K562 (cell line): ENCODE data around the gene ARID4B. TPM values are rescaled to one million over a fixed set of nuclear protein-coding genes. Genes with fewer than 3 reads are reported as not detected.
"Not testable (repeated sequence)": the region's sequence is repeated elsewhere in the genome, so short reads cannot be mapped to it uniquely, and the experiment has no call there.

Experiments used
- ATAC-seq: fragments of 200-7000 bp; cut with Tn5 transposase; 3 replicates; pipeline ENCODE4 v1.9.1; 2020; ENCODE audit warnings: moderate library complexity
- BruUV-seq: library from RNA; stranded (reverse); fragments of 400-500 nt; replicated peaks from 2 replicates; lab custom pipeline; 2021; lab: Mats Ljungman, UMichigan
- CTCF ChIA-PET: fragments of 300-600 bp; formaldehyde crosslinking; extraction: SDS; loops from one replicate; lab custom pipeline; 2021; ENCODE audit warnings: low intra/inter-chr PET ratio; lab: Yijun Ruan, JAX
- POLR2A ChIA-PET: fragments of 300-600, 350-650 bp; sonication (Branson Sonifier 250); formaldehyde crosslinking; extraction: SDS; loops from one replicate; lab custom pipeline; 2021; ENCODE audit warnings: antibody characterized with exemption, inconsistent platforms; lab: Yijun Ruan, JAX
- DNase-seq, 4 experiments: peaks; one replicate each; pipeline versions ENCODE4 v3.0.0 to v3.0.0-alpha.2; 2011 to 2018; ENCODE audit warnings: low spot score in 3 of 4, mixed read lengths in 3 of 4; ENCODE audit errors: extremely low read depth in 1 of 4
- FAIRE-seq: peaks from 2 replicates; lab custom pipeline; 2011; peaks lifted over from hg19 to GRCh38; lab: Jason Lieb, UNC
- H2AFZ ChIP-seq: 2 replicates; pipeline ENCODE4 v1.6.0; 2011; ENCODE audit warnings: low read depth, low read length, control low read depth, inconsistent platforms
- H3K27ac ChIP-seq: fragments of 200-600 bp; 3 replicates; pipeline ENCODE4 v1.8.0; 2011; ENCODE audit warnings: low read depth, mild to moderate bottlenecking, control low read depth, inconsistent platforms, low read length, moderate library complexity, mixed read lengths; ENCODE audit errors: extremely low read depth
- H3K27me3 ChIP-seq, 2 experiments: fragments of 300-600 bp in 1 of 2; 2 replicates in 1 of 2; 3 replicates in 1 of 2; pipeline versions ENCODE4 v1.6.0 to v1.8.0; 2011; ENCODE audit warnings: inconsistent platforms in 2 of 2, low read length in 2 of 2, mild to moderate bottlenecking in 1 of 2, mixed read lengths in 1 of 2, moderate library complexity in 1 of 2; ENCODE audit not compliant: control insufficient read depth in 2 of 2, insufficient read depth in 2 of 2
- H3K36me3 ChIP-seq: fragments of 300-600 bp; 3 replicates; pipeline ENCODE4 v1.8.0; 2011; ENCODE audit warnings: mild to moderate bottlenecking, low read length, inconsistent platforms; ENCODE audit not compliant: control insufficient read depth, insufficient read depth
- H3K4me1 ChIP-seq, 2 experiments: fragments of 200-600 bp in 1 of 2; replicated peaks in 1 of 2; 2 replicates in 1 of 2; 3 replicates in 1 of 2; pipeline versions ENCODE4 v1.5.1 to v1.8.0; 2011; ENCODE audit warnings: inconsistent platforms in 2 of 2, low read length in 2 of 2, mild to moderate bottlenecking in 1 of 2, mixed read lengths in 1 of 2, moderate library complexity in 1 of 2; ENCODE audit not compliant: control insufficient read depth in 2 of 2, insufficient read depth in 2 of 2
- H3K4me2 ChIP-seq: 2 replicates; pipeline ENCODE4 v1.6.1; 2011; ENCODE audit warnings: low read length, control low read depth, inconsistent platforms, mixed read lengths; ENCODE audit not compliant: insufficient read depth
- H3K4me3 ChIP-seq: fragments of 200-600 bp; sonication (generic), shearing (Covaris generic); 2 replicates; pipeline ENCODE4 v1.5.1; 2016; ENCODE audit warnings: control low read depth, inconsistent platforms
- H3K79me2 ChIP-seq: fragments of 200-600 bp; 3 replicates; pipeline ENCODE4 v1.8.0; 2011; ENCODE audit warnings: low read length, inconsistent platforms; ENCODE audit not compliant: control insufficient read depth, insufficient read depth
- H3K9ac ChIP-seq, 2 experiments: 2 replicates each; pipeline versions ENCODE4 v1.6.0 to v1.6.1; 2011; ENCODE audit warnings: low read depth in 2 of 2, low read length in 2 of 2, control low read depth in 1 of 2, inconsistent platforms in 1 of 2, mild to moderate bottlenecking in 1 of 2, mixed read lengths in 1 of 2; ENCODE audit not compliant: insufficient read depth in 1 of 2
- H3K9me1 ChIP-seq: one replicate; pipeline ENCODE4 v1.6.0; 2011; ENCODE audit warnings: inconsistent platforms, mild to moderate bottlenecking, low read length, moderate library complexity; ENCODE audit not compliant: control insufficient read depth, insufficient read depth
- H3K9me3 ChIP-seq: replicated peaks from 2 replicates; pipeline ENCODE4 v1.5.1; 2011; ENCODE audit warnings: low read depth, low read length, inconsistent platforms; ENCODE audit not compliant: control insufficient read depth, insufficient read depth
- H4K20me1 ChIP-seq: replicated peaks from 2 replicates; pipeline ENCODE4 v1.6.1; 2011; ENCODE audit warnings: low read length, inconsistent platforms, mixed read lengths; ENCODE audit not compliant: control insufficient read depth, insufficient read depth
- BRF1 ChIP-seq: IDR thresholded peaks from 3 replicates; pipeline ENCODE4 v1.6.1; 2011; ENCODE audit warnings: borderline replicate concordance, mild to moderate bottlenecking; ENCODE audit not compliant: insufficient read length; ENCODE audit errors: extremely low read depth
- BRF2 ChIP-seq: IDR thresholded peaks from 3 replicates; pipeline ENCODE4 v1.6.1; 2011; ENCODE audit warnings: borderline replicate concordance, mild to moderate bottlenecking; ENCODE audit not compliant: insufficient read length, insufficient read depth
- CC2D1A ChIP-seq: fragments of 450-650 bp; IDR thresholded peaks from 2 replicates; pipeline ENCODE4 v1.6.1; 2017; ENCODE audit warnings: mild to moderate bottlenecking
- CHAMP1 ChIP-seq: fragments of 450-650 bp; IDR thresholded peaks from 2 replicates; pipeline ENCODE4 v1.6.1; 2016; ENCODE audit warnings: mild to moderate bottlenecking
- EP300 ChIP-seq: IDR thresholded peaks from 2 replicates; pipeline ENCODE4 v1.6.1; 2012; ENCODE audit warnings: low read length, improper control_type of control experiment
- FOXP1 ChIP-seq: sonication (generic); formaldehyde crosslinking; IDR thresholded peaks from 2 replicates; pipeline ENCODE4 v1.8.0; 2022; ENCODE audit warnings: mild to moderate bottlenecking, missing genetic modification reagents
- MAZ ChIP-seq, 2 experiments: fragments of 450-650 bp in 1 of 2; sonication (generic) in 1 of 2; formaldehyde crosslinking; IDR thresholded peaks in 1 of 2; conservative IDR thresholded peaks in 1 of 2; 2 replicates each; pipeline versions ENCODE4 v1.4.0 to v1.5.0; 2020; ENCODE audit warnings: mild to moderate bottlenecking in 1 of 2, missing genetic modification reagents in 1 of 2
- NCOA6 ChIP-seq: fragments of 450-650 bp; IDR thresholded peaks from 2 replicates; pipeline ENCODE4 v1.6.1; 2017; ENCODE audit warnings: mild to moderate bottlenecking
- TARDBP ChIP-seq: fragments of 450-650 bp; IDR thresholded peaks from 2 replicates; pipeline ENCODE4 v1.6.1; 2016
- ZNF121 ChIP-seq: sonication (generic); formaldehyde crosslinking; conservative IDR thresholded peaks from 2 replicates; pipeline ENCODE4 v1.8.0; 2022; ENCODE audit warnings: missing genetic modification reagents
- ZNF766 ChIP-seq: fragments of 200-800 bp; sonication (Bioruptor generic); conservative IDR thresholded peaks from 2 replicates; pipeline ENCODE4 v1.6.1; 2016; ENCODE audit warnings: missing genetic modification characterization, missing compliant biosample characterization
- WGBS: fragments of 100-300 bp; shearing (Covaris generic); methylation state at CpG from one replicate; pipeline ENCODE4 v1.1.6; 2016; ENCODE audit warnings: low coverage, mixed read lengths; ENCODE audit not compliant: insufficient coverage; ENCODE audit errors: missing lambda C conversion rate; 5-methylcytosine and 5-hydroxymethylcytosine counted together
- in situ Hi-C: fragments of 300-500 bp; cut with MboI; formaldehyde crosslinking; loops from 4 replicates; pipeline ENCODE4 v1.15.0; 2018; ENCODE audit warnings: inconsistent platforms, mixed read lengths
- intact Hi-C: fragments of 100-400 bp; cut with micrococcal nuclease; formaldehyde crosslinking; loops from 2 replicates; pipeline ENCODE4 v1.14.2; 2022
- polyA plus RNA-seq, 8 experiments: library from polyadenylated mRNA; depleted of rRNA in 4 of 8; stranded (reverse) in 5 of 8; unstranded in 3 of 8; fragments of >200 nt; fragmentation: Nextera tagmentation in 2 of 8; fragmentation: Illumina TruSeq in 1 of 8; extraction: Ambion mirVana in 2 of 8; extraction: Trizol in 1 of 8; gene quantifications; 2 replicates each; pipeline versions ENCODE4 v1.2.1 to v1.2.3, GENCODE V29; 2011 to 2014; ENCODE audit warnings: inconsistent platforms in 1 of 8, missing spikeins in 1 of 8
- total RNA-seq, 7 experiments: library from RNA; depleted of rRNA in 6 of 7; stranded (reverse); fragments of >200 nt in 6 of 7; fragmentation: Illumina TruSeq in 2 of 7; extraction: Trizol in 2 of 7; gene quantifications; 2 replicates each; pipeline versions ENCODE4 v1.2.1 to v1.2.3, GENCODE V29; 2011 to 2021; ENCODE audit warnings: low replicate concordance in 1 of 7

ARID4B gene
- total and polyA plus RNA-seq, 9 of the 15 experiments (the other 6 are each of a cell fraction or from before 2014, with no cell fraction given), result 8.4 to 38.9 (median 18.5) TPM

GRCh38 chr1:235269990-235270389 is 58.0 kb downstream of the ARID4B start:
- H3K9me1 ChIP-seq, H3K4me1 ChIP-seq, FAIRE-seq, H4K20me1 ChIP-seq, intact Hi-C loops, H3K4me3 ChIP-seq, CTCF ChIA-PET, DNase-seq, H3K9me3 ChIP-seq, H3K27ac ChIP-seq, H3K36me3 ChIP-seq, H3K27me3 ChIP-seq, ATAC-seq, BruUV-seq, H2AFZ ChIP-seq, H3K4me2 ChIP-seq, H3K9ac ChIP-seq, in situ Hi-C loops: not testable (repeated sequence)
- peaks cover 90% of the 10 kb centered on the region for H3K79me2 ChIP-seq
- 90% methylated on average over 18 of the region's 18 CpGs for WGBS
- POLR2A ChIA-PET, result interaction anchor here (1.0 kb wide), 1 partner anchor 24 kb away, joined by 5 read pairs; no protein-coding TSS in a partner anchor

GRCh38 chr1:235268379-235269125 is 59.4 kb downstream of the ARID4B start:
- POLR2A ChIA-PET, result interaction anchor here (0.7 kb wide), 1 partner anchor 95 kb away, joined by 3 read pairs; no protein-coding TSS in a partner anchor
- Histone ChIP-seq H3K4me2 (no peak overlapping the region), H4K20me1 (no peaks in the 10 kb centered on the region)
- TF ChIP-seq CC2D1A, result peak; percentile 28; the same call in 1 of the 2 replicates
- TF ChIP-seq BRF1, result no peak
- no peak for TF ChIP-seq BRF2
- peak; percentile 37; the same call in 1 of the 2 replicates for TF ChIP-seq CHAMP1
- TF ChIP-seq FOXP1 (CRISPR knock-in tag), result no peak
- TF ChIP-seq TARDBP, result no peak
- no peak for TF ChIP-seq ZNF766 (CRISPR knock-in tag)
- TF ChIP-seq MAZ (CRISPR knock-in tag; conservative IDR thresholded peaks at IDR 0.05 in 1 of 2, IDR thresholded peaks at IDR 0.05 in 1 of 2), result no peak
- no peak for TF ChIP-seq NCOA6
- TF ChIP-seq EP300, result no peak
- TF ChIP-seq ZNF121 (CRISPR knock-in tag), result peak; percentile 41; the same call in 1 of the 2 replicates

More at GRCh38 chr1:235268379-235269125, 59.4 kb downstream of the ARID4B start:
- H3K4me1 ChIP-seq, result peaks cover 4 to 5% of the 10 kb centered on the region in 2 experiments; a peak in 3 of 5 replicates
- no peak overlapping the region for H3K9ac ChIP-seq
- H3K9me3 ChIP-seq, result no peaks in the 10 kb centered on the region
- intact Hi-C loops (no loop called here), in situ Hi-C loops (no loop called here)
- FAIRE-seq (no peak), DNase-seq (no peak), ATAC-seq (no peak)
- CTCF ChIA-PET, result no interaction called here
- WGBS, result 96% methylated on average over 11 of the region's 11 CpGs
- no peaks in the 10 kb centered on the region for H3K27me3 ChIP-seq
- H3K79me2 ChIP-seq, result peaks cover 86% of the 10 kb centered on the region
- H3K4me3 ChIP-seq, result no peak overlapping the region
- no peak overlapping the region for H2AFZ ChIP-seq
- H3K9me1 ChIP-seq, result no peaks in the 10 kb centered on the region
- H3K27ac ChIP-seq, result no peak overlapping the region
- H3K36me3 ChIP-seq, result no peaks in the 10 kb centered on the region; the same call in 2 of the 3 replicates
- no TSS peak for BruUV-seq
